ENCODE data around the gene COPE. TPM values are rescaled to one million over a fixed set of nuclear protein-coding genes. Genes with fewer than 3 reads are reported as not detected.

Gene COPE
- total RNA-seq, 1 donor from 2014 or later = 140 TPM

- ATAC-seq (no peak), DNase-seq (no peak)
- intact Hi-C loops (cut with micrococcal nuclease) = no loop called here
These were observed 47.6 kb downstream of the COPE start for GRCh38 chr19:18871543-18871942.

GRCh38 chr19:18870531-18871172, 48.5 kb downstream of the COPE start:
- DNase-seq = no peak
- intact Hi-C loops (cut with micrococcal nuclease) = no loop called here
- ATAC-seq = no peak

GRCh38 chr19:18869781-18870530, 49.2 kb downstream of the COPE start:
- no peak for ATAC-seq
- intact Hi-C loops (cut with micrococcal nuclease) = no loop called here
- no peak for DNase-seq

GRCh38 chr19:18869023-18869618, 50.1 kb downstream of the COPE start:
- intact Hi-C loops (cut with micrococcal nuclease) = no loop called here
- DNase-seq = no peak

GRCh38 chr19:18868380-18869022, 50.7 kb downstream of the COPE start:
- ATAC-seq (no peak), DNase-seq (no peak)
- intact Hi-C loops (cut with micrococcal nuclease) = no loop called here

More at GRCh38 chr19:18869023-18869618, 50.1 kb downstream of the COPE start:
- no peak for ATAC-seq

- intact Hi-C loops (cut with micrococcal nuclease) = no loop called here
- no peak for DNase-seq
- ATAC-seq = no peak
These were observed 51.4 kb downstream of the COPE start for GRCh38 chr19:18867751-18868150.

- DNase-seq (no peak), ATAC-seq (no peak)
- intact Hi-C loops (cut with micrococcal nuclease) = no loop called here
These were observed 52.0 kb downstream of the COPE start for GRCh38 chr19:18867199-18867598.

GRCh38 chr19:18866800-18867123, 52.4 kb downstream of the COPE start:
- DNase-seq (no peak), ATAC-seq (peak; percentile 22)
- intact Hi-C loops (cut with micrococcal nuclease) = no loop called here

- peak; percentile 84 for DNase-seq
- peak; percentile 85 for ATAC-seq
- intact Hi-C loops (cut with micrococcal nuclease) = no loop called here
These were observed 53.0 kb downstream of the COPE start for GRCh38 chr19:18865973-18866799.

GRCh38 chr19:18865106-18865972, 53.8 kb downstream of the COPE start:
- ATAC-seq = no peak
- intact Hi-C loops (cut with micrococcal nuclease) = no loop called here
- no peak for DNase-seq

GRCh38 chr19:18863843-18864362, 55.3 kb downstream of the COPE start:
- ATAC-seq (no peak), DNase-seq (no peak)
- intact Hi-C loops (cut with micrococcal nuclease) = no loop called here

- intact Hi-C loops (cut with micrococcal nuclease) = no loop called here
- DNase-seq = no peak
- no peak for ATAC-seq
These were observed 56.0 kb downstream of the COPE start for GRCh38 chr19:18862976-18863842.

- intact Hi-C loops (cut with micrococcal nuclease) = no loop called here
- ATAC-seq (no peak), DNase-seq (no peak)
These were observed 57.3 kb downstream of the COPE start for GRCh38 chr19:18861917-18862316.

GRCh38 chr19:18861235-18861634, 58.0 kb downstream of the COPE start:
- intact Hi-C loops (cut with micrococcal nuclease) = no loop called here
- ATAC-seq = no peak
- no peak for DNase-seq

- DNase-seq = no peak
- ATAC-seq = no peak
- intact Hi-C loops (cut with micrococcal nuclease) = no loop called here
These were observed 58.5 kb downstream of the COPE start for GRCh38 chr19:18860725-18861124.

- intact Hi-C loops (cut with micrococcal nuclease) = no loop called here
- no peak for ATAC-seq
- DNase-seq = no peak
These were observed 58.9 kb downstream of the COPE start for GRCh38 chr19:18860302-18860700.

GRCh38 chr19:18859676-18860301, 59.4 kb downstream of the COPE start:
- peak; percentile 46 for ATAC-seq
- intact Hi-C loops (cut with micrococcal nuclease) = no loop called here
- DNase-seq = no peak
